NCI-H2029 treated with DMSO at 0.1 percent for 48 hours (cell line): ENCODE results near the gene HIVEP3.

Source experiments
- DNase-seq: peaks from one replicate; lab custom pipeline; 2025; lab: John Stamatoyannopoulos, UW

HIVEP3 gene

DNA sequence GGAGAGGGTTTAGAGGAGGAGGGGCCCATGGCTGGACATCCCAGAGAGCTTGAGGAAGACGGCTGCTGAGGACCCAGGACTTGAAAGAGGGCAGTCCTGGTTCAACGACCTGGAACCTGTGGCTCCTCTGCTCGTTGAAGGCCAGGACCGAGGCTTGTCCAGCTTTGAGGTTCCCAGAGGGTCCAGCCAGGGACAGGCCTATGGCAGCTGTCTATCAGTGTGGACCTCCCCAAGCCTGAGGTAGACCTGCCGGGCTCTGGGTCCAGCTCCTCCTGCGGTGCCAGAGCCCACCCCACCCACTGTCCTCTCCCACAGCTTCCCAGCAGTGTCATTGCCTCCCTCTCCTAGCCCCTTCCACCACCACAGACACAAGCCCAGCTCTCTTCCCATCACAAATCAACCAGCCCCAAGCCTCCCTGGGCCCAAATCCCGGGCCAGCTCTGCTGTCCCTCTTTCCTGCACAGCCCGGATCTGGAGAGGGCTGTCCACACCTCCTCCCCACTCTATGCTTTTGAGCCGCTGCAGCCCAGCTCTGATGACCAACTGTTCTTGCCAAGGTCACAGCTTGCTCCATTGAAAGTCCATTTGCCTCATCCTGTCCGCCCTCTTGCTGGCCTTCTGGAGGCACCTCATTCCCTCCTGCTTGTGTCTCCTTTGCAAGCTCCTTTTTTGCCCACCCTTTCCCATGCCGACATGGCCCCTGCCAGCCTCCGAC, 385.5 kb downstream of the HIVEP3 start:
- DNase-seq = no peak

- DNase-seq = no peak
These were observed 386.3 kb downstream of the HIVEP3 start for GRCh38 chr1:41532206-41532975.

DNA sequence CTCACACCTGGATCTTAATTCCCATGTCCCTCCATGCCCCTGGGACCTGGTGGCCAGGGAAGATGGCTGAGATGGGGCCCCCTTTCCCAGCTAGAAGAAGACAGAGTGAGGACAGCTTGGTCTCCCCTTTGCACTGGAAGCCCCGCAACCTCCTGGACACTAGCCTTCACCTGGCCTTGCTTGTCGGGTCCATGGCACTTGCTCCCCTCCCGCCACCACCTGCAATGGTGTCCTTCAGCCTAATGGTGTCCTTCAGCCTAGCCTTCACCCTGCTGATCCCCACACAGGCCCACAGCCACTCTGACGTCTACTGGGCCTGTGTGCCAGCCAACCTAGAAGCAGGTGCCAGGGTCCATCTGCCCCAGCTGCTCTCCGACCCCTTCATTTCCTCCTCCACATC, 388.3 kb downstream of the HIVEP3 start:
- no peak for DNase-seq

GRCh38 chr1:41529621-41530395, 388.9 kb downstream of the HIVEP3 start:
- no peak for DNase-seq

GRCh38 chr1:41528726-41529605, 389.8 kb downstream of the HIVEP3 start:
- DNase-seq = no peak

- DNase-seq = no peak
These were observed 390.6 kb downstream of the HIVEP3 start for GRCh38 chr1:41528106-41528505.

GRCh38 chr1:41526956-41527561, 391.7 kb downstream of the HIVEP3 start:
- no peak for DNase-seq

DNA sequence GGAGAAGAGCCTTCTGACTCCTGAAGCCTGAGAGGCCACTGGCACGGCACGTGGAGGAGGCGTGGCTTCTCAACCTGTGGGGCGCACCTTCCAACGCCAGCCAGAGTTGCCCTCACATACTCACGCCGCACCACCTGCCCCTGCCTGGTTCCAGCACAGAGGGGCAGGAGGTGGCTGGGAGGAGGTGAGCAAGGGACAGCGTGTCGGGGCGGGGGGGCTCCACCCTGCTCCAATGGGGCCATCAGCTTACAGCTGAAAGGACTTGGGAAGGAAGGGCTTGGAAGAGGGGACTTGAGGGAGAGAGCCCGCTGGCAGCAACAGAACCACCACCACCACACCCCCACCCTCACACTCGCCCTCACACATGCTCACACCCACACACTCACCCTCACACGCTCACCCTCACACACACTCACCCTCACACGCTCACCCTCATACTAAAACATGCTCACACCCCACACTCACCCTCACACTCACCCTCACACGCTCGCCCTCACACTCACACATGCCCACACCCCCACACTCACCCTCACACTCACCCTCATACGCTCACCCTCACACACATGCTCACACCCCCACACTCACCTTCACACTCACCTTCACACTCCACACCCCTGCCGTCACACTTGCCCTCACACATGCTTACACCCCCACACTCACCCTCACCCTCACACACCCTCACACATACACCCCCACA, 392.7 kb downstream of the HIVEP3 start:
- no peak for DNase-seq

- no peak for DNase-seq
These were observed 393.7 kb downstream of the HIVEP3 start for GRCh38 chr1:41524676-41525675.

GRCh38 chr1:41523949-41524675, 394.6 kb downstream of the HIVEP3 start:
- DNase-seq = no peak

GRCh38 chr1:41523071-41523470, 395.7 kb downstream of the HIVEP3 start:
- DNase-seq = no peak

- DNase-seq = no peak
These were observed 397.0 kb downstream of the HIVEP3 start for GRCh38 chr1:41521766-41522165.

GRCh38 chr1:41520951-41521752, 397.6 kb downstream of the HIVEP3 start:
- DNase-seq = no peak

DNA sequence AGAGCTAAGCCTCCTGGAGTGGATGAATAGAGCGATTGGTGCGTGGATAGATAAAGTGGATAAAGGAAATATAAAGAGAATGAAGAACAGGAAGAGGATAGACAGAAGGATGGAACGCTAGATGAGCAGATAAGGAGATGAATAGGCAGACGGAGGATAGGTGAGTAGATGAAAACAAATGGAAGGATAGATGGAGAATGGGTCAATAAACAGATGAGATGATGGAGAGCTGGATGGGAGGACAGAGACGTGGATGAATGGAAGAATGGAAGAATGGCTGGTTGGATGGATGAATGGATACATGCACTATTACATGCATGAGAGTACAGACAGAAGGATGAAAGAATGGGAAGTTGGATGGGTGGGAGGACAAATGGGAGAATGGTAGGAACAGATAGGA, 399.1 kb downstream of the HIVEP3 start:
- no peak for DNase-seq

DNA sequence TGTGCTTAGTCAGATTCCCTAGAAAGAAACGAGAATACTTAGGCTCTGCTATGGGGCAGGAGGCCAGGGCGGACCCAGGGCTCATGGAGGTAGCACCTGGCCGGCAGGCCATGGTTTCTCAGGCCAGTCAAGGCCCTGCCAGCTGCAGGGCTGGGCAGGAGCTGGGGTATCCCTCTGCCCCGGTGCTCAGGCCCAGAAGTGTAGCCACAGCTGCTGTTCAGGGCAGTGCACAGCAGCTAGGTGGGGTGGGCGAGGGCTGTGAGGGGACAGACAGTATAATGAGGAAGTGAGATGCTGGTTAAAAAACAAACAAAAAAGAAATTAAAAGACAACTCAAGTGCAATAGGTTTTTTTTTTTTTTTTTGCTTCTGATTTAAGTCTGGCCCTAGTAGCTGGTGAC, 400.3 kb downstream of the HIVEP3 start:
- DNase-seq = no peak

DNA sequence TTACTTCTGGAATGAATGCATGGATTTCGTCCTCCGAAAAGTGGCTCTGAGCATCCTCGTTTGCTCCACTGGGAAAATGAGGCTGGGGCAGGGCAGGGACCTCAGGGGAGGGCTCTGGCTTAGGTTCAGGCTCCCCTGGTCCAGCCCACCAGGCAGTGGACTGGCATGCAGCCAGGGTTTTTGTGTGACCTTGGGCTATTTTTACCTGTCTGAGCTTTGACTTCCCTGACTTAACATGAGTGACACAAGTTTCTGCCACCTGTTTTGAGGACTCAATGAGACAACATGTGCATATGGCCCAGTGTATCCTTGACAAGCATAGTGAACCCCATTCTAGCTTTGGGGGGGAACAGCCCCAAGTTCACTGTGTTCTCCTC, 401.7 kb downstream of the HIVEP3 start:
- DNase-seq = no peak

DNA sequence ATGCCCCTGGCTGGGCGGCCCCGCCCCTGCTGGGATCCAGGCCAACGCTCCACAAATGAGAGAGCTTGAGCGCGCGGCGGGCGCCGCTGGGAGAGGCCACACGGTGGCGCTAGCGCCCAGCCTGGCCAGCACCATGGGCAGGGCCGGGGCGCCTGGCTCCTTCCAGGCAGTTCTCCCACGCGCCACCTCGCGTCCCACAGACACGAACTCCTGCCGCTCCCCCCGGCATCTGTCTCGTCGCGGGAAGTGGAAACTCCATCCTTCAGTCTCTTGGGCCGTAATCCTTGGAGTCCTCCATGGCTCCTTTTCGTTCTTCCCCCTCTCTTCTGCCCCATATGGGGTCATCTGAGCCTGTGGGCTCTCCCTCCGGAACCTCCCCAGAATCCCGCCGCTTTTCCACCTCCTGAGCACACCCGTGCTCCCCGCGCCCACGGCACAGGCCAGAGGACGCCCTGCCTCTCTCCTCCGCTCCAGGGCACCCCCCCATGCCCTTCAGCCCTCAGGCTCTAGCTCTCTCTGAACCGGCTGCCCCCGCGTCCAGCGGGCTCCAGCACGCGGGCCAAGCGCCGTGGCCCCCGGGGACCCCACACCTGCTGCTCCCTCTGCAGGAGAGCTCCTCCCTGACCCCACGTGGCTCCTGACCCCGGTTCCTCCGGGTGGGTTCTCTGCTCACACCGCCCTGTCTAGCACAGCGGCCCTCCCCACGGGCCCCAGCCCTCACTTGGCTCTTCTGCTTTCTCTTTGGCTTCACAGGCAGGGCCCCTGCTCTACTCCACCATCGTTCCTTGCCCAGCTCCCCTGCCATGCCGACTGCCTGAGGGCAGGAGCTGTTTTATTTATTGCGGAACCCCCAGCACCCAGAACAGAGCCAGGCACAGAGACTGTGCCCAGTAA, 402.3 kb downstream of the HIVEP3 start:
- DNase-seq = peak; percentile 99
